Vagina (tissue), 2 donors: ENCODE data around the gene PRR14.

Experiments
- CTCF ChIP-seq, 3 experiments: fragments of 450-650 bp in 2 of 3; fragments of 200-600 bp in 1 of 3; sonication (generic) in 1 of 3; IDR thresholded peaks; one replicate each; pipeline ENCODE4 v1.5.1; 2017 to 2019; ENCODE audit warnings: antibody characterized with exemption in 3 of 3, mild to moderate bottlenecking in 2 of 3, moderate library complexity in 2 of 3
- POLR2A ChIP-seq, 2 donors: fragments of 450-650 bp; IDR thresholded peaks; one replicate each; pipeline ENCODE4 v1.6.1; 2017; ENCODE audit warnings: antibody characterized with exemption in 2 of 2, mild to moderate bottlenecking in 2 of 2, moderate library complexity in 2 of 2
- POLR2AphosphoS5 ChIP-seq, 2 donors: sonication (generic); formaldehyde crosslinking; IDR thresholded peaks; one replicate each; pipeline ENCODE4 v1.9.0; 2017; ENCODE audit warnings: antibody characterized with exemption in 2 of 2, mild to moderate bottlenecking in 2 of 2, low read depth in 1 of 2; ENCODE audit not compliant: insufficient read depth in 1 of 2

- TF ChIP-seq CTCF (IDR thresholded peaks at IDR 0.05) (no peak), POLR2A (IDR thresholded peaks at IDR 0.05) (no peak), POLR2AphosphoS5 (IDR thresholded peaks at IDR 0.05; ENCODE audit: insufficient read depth in 1 of 2, low read depth in 1 of 2) (no peak)
Observed at GRCh38 chr16:30604316-30604947, 46.3 kb upstream of the PRR14 start.
